Smooth muscle cell (in vitro differentiated cells): ENCODE data around the gene ABCA13. TPM values are rescaled to one million over a fixed set of nuclear protein-coding genes. Genes with fewer than 3 reads are reported as not detected.
A peak's percentile ranks its signal among the peaks of the same experiment; 100 is the strongest.

Experiments
- DNase-seq: peaks from one replicate; lab custom pipeline; 2025; ENCODE audit not compliant: unreplicated experiment; lab: John Stamatoyannopoulos, UW
- H2AFZ ChIP-seq: fragments of 200-600 bp; sonication (generic); 2 replicates; pipeline ENCODE4 v1.6.0; 2016; ENCODE audit warnings: antibody characterized with exemption, low read depth, mild to moderate bottlenecking
- H3F3A ChIP-seq: fragments of 200-600 bp; sonication (generic); 2 replicates; pipeline ENCODE4 v1.6.0; 2017; ENCODE audit warnings: antibody characterized with exemption, low read depth
- H3K27ac ChIP-seq: fragments of 200-600 bp; sonication (generic); 2 replicates; pipeline ENCODE4 v1.5.1; 2016; ENCODE audit warnings: low read depth, mild to moderate bottlenecking
- H3K27me3 ChIP-seq: fragments of 200-600 bp; sonication (generic); 2 replicates; pipeline ENCODE4 v1.6.1; 2016; ENCODE audit warnings: low read depth, mild to moderate bottlenecking
- H3K36me3 ChIP-seq: fragments of 200-600 bp; sonication (generic); 2 replicates; pipeline ENCODE4 v1.5.1; 2016; ENCODE audit warnings: low read depth
- H3K4me1 ChIP-seq: fragments of 200-600 bp; sonication (generic); 2 replicates; pipeline ENCODE4 v1.5.1; 2016; ENCODE audit warnings: low read depth
- H3K4me2 ChIP-seq: fragments of 200-600 bp; sonication (generic); 2 replicates; pipeline ENCODE4 v1.6.0; 2016; ENCODE audit warnings: mild to moderate bottlenecking
- H3K4me3 ChIP-seq: fragments of 200-600 bp; sonication (generic); 2 replicates; pipeline ENCODE4 v1.5.1; 2016; ENCODE audit warnings: mild to moderate bottlenecking
- H3K79me2 ChIP-seq: fragments of 200-600 bp; sonication (generic); 2 replicates; pipeline ENCODE4 v1.6.0; 2016; ENCODE audit warnings: low read depth, mild to moderate bottlenecking
- H3K9ac ChIP-seq: fragments of 200-600 bp; sonication (generic); 2 replicates; pipeline ENCODE4 v1.6.0; 2016; ENCODE audit warnings: low read depth
- H3K9me3 ChIP-seq: fragments of 200-600 bp; sonication (generic); replicated peaks from 2 replicates; pipeline ENCODE4 v1.5.1; 2016; ENCODE audit warnings: low read depth
- H4K20me1 ChIP-seq: fragments of 200-600 bp; sonication (generic); 2 replicates; pipeline ENCODE4 v1.6.0; 2016; ENCODE audit warnings: low read depth
- WGBS: methylation state at CpG from one replicate; pipeline ENCODE4 v1.1.7; 2016; ENCODE audit warnings: low lambda C conversion rate; 5-methylcytosine and 5-hydroxymethylcytosine counted together
- polyA plus RNA-seq: library from polyadenylated mRNA; unstranded; fragments of >200 nt; fragmentation: Nextera tagmentation; extraction: Ambion mirVana; gene quantifications from 2 replicates; pipeline ENCODE4 v1.2.1, GENCODE V29; 2016
- total RNA-seq: library from RNA; depleted of rRNA; stranded (reverse); fragments of >200 nt; gene quantifications from 2 replicates; pipeline ENCODE4 v1.2.3, GENCODE V29; 2014
- TF ChIP-seq, protein P1 (sequence below): fragments of 200-600 bp; sonication (generic); IDR thresholded peaks from 2 replicates; pipeline ENCODE4 v1.5.1; 2017; ENCODE audit warnings: borderline replicate concordance, mild to moderate bottlenecking, antibody characterized with exemption; ENCODE audit not compliant: insufficient read depth, poor library complexity, severe bottlenecking

Gene ABCA13
- total and polyA plus RNA-seq, 2 experiments from 2014 or later, result not detected

DNA sequence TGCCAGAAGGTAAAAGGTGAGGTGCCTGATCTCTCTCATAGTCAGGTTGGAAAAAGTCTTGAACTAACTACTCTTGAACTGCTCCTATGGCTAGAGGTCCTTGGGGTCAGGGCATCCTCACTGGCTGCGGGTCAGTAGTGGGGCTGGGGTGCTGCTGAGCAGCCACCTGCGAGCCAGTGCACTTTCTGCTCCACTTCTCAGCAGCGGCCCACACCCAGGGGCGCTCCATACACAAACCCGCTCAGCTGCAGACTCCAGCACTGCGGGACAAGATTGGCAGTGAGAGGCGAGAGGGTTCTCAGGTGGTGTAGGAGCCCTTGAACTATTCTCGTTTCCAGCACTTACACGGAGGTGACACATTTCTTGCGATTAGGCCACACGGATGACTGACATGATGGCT lies 6.0 kb downstream of the ABCA13 start:
- no peaks in the 10 kb centered on the region for H3K4me1 ChIP-seq
- H3K27me3 ChIP-seq, result no peaks in the 10 kb centered on the region
- no peaks in the 10 kb centered on the region for H3K79me2 ChIP-seq
- TF ChIP-seq, protein P1, sequence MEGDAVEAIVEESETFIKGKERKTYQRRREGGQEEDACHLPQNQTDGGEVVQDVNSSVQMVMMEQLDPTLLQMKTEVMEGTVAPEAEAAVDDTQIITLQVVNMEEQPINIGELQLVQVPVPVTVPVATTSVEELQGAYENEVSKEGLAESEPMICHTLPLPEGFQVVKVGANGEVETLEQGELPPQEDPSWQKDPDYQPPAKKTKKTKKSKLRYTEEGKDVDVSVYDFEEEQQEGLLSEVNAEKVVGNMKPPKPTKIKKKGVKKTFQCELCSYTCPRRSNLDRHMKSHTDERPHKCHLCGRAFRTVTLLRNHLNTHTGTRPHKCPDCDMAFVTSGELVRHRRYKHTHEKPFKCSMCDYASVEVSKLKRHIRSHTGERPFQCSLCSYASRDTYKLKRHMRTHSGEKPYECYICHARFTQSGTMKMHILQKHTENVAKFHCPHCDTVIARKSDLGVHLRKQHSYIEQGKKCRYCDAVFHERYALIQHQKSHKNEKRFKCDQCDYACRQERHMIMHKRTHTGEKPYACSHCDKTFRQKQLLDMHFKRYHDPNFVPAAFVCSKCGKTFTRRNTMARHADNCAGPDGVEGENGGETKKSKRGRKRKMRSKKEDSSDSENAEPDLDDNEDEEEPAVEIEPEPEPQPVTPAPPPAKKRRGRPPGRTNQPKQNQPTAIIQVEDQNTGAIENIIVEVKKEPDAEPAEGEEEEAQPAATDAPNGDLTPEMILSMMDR, result no peak
- no peaks in the 10 kb centered on the region for H4K20me1 ChIP-seq
- H3K9ac ChIP-seq, result no peak overlapping the region
- H2AFZ ChIP-seq, result no peak overlapping the region
- no peak for DNase-seq
- H3K4me3 ChIP-seq, result no peak overlapping the region
- no peak overlapping the region for H3K27ac ChIP-seq
- H3K4me2 ChIP-seq, result no peak overlapping the region
- no peaks in the 10 kb centered on the region for H3K36me3 ChIP-seq
- 86% methylated on average over 11 of the region's 11 CpGs for WGBS
- no peaks in the 10 kb centered on the region for H3F3A ChIP-seq
- no peaks in the 10 kb centered on the region for H3K9me3 ChIP-seq

DNA sequence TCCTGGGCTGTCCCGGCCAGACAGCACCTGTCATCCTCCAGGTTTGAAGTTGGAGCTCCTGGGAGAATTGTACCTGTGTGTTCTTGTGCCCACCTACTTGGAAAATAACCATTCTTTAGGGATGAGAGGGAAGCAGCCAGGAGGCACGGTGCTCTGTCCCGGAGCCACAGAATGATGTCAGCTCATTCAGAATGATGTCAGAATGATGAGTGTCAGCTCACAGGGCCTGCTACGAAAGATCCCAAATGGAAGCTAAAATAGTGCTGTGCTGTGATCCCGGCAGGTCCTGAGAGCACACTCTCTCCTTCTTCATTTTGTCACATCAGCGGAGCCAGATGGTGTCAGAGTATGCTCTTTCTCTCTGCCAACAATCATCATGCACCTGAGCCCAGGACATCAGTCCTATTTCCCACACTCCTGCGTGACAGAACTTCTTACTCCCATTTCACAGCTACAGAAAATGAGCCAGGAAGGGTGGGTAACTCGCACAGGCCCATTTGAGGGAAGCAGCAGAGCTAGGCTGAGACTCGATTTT lies 8.3 kb downstream of the ABCA13 start:
- no peaks in the 10 kb centered on the region for H3K79me2 ChIP-seq
- no peak overlapping the region for H3K27ac ChIP-seq
- H2AFZ ChIP-seq, result no peak overlapping the region
- no peaks in the 10 kb centered on the region for H3F3A ChIP-seq
- H3K9ac ChIP-seq, result no peak overlapping the region
- H3K36me3 ChIP-seq, result no peaks in the 10 kb centered on the region
- H3K4me2 ChIP-seq, result no peak overlapping the region
- no peak overlapping the region for H3K4me3 ChIP-seq
- TF ChIP-seq, protein P1, result no peak
- no peaks in the 10 kb centered on the region for H3K27me3 ChIP-seq
- 83% methylated on average over 9 of the region's 9 CpGs for WGBS
- H3K9me3 ChIP-seq, result no peaks in the 10 kb centered on the region
- DNase-seq, result no peak
- H4K20me1 ChIP-seq, result no peaks in the 10 kb centered on the region
- H3K4me1 ChIP-seq, result peaks cover 10% of the 10 kb centered on the region

DNA sequence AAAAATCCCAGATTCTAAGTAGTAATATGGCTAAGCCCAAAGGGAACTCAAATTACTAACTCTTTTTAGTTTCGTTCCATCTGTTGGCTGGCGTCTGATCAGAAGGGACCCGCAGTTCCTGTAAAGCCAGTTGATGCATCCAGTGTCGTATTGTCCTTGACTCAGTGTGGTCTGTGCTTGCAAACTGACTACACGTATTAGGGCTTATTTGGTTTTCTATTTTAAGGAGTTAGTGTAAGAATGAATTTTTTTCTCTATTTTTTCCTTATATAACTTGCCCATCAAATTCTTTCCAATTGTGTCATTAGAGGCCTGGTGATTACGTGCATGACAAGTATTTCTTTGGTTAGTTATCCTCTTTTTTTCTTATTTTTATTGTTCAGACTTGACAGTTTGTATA lies 9.7 kb downstream of the ABCA13 start:
- Histone ChIP-seq H3K4me2 (no peak overlapping the region), H3K4me3 (no peak overlapping the region), H3K9me3 (no peaks in the 10 kb centered on the region), H3K4me1 (peaks cover 10% of the 10 kb centered on the region), H2AFZ (no peak overlapping the region), H4K20me1 (no peaks in the 10 kb centered on the region), H3K79me2 (no peaks in the 10 kb centered on the region), H3K27me3 (no peaks in the 10 kb centered on the region), H3F3A (no peaks in the 10 kb centered on the region), H3K9ac (no peak overlapping the region), H3K36me3 (no peaks in the 10 kb centered on the region), H3K27ac (no peak overlapping the region)
- 74% methylated on average over 6 of the region's 6 CpGs for WGBS
- DNase-seq, result no peak
- TF ChIP-seq, protein P1, result no peak

DNA sequence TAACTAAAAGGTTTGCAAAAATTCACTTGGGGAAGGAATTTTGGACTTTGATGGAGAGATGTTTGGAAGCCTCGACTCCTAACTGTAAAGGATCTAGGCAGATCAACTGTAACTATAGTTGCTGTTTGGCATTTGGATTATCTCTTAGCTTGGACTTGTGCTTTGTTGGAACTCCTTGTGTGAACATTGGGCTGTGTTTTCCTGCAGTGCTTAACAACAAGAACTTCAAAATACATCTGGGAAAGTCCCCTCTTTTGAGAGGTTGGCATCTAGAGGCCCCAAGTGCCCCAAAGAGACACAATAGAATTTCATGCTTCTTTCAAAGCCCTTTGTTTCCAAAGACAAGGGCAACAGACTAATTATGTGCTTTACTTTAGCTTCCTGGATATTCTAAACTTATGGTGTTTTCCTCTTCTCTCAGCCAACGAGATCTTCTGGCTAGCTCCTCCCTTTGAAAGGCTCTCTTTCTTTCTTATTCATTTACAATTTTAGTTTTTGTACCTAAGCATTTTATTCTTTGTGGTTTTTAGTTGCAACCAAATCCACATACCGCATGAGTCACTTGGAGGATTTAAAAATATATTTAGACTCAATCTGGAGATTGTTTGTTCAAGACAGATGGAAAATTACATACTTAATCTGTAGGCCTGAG lies 11.6 kb downstream of the ABCA13 start:
- peak overlapping the region; percentile 25 for H3K4me2 ChIP-seq
- H3K27me3 ChIP-seq, result no peaks in the 10 kb centered on the region
- no peak overlapping the region for H3K4me3 ChIP-seq
- 65% methylated on average over 3 of the region's 3 CpGs for WGBS
- no peak for DNase-seq
- H3K36me3 ChIP-seq, result no peaks in the 10 kb centered on the region
- TF ChIP-seq, protein P1, result no peak
- peaks cover 10% of the 10 kb centered on the region for H3K4me1 ChIP-seq
- H3K9me3 ChIP-seq, result peaks cover 6% of the 10 kb centered on the region
- H3K9ac ChIP-seq, result no peak overlapping the region
- H3K27ac ChIP-seq, result peak overlapping the region; percentile 58
- no peaks in the 10 kb centered on the region for H4K20me1 ChIP-seq
- H3F3A ChIP-seq, result no peaks in the 10 kb centered on the region
- no peaks in the 10 kb centered on the region for H3K79me2 ChIP-seq
- H2AFZ ChIP-seq, result peak overlapping the region; percentile 43
